Measurements from ENCODE around the gene RCN1.
"Not testable (repeated sequence)": the region's sequence is repeated elsewhere in the genome, so short reads cannot be mapped to it uniquely, and the experiment has no call there.

RCN1 gene

GRCh38 chr11:32113920-32114203 lies 23.0 kb downstream of the RCN1 start:
- FAIRE-seq, result no peak

GRCh38 chr11:32115446-32115845 lies 24.6 kb downstream of the RCN1 start:
- FAIRE-seq, result no peak

DNA sequence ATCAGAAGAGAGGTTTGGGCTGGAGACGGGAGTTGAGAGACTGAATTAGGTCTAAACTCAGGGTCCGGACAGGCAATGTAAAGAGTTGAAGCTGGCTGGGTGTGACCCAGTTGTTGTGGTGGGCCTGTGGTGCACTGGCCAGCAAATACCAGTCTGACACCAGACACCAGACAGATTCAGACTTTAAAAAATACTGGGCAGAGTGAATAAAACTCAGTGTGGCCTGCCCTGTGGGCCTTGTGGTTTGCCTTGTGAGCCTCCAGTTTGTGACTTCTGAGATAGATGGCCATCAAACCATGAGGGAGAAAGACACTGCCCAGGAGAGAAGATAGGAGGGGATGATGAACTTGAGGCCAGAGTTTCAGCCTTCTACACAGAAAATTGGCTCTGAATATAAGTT lies 25.8 kb downstream of the RCN1 start:
- no peak for FAIRE-seq

GRCh38 chr11:32118025-32118974 lies 27.4 kb downstream of the RCN1 start:
- no peak for FAIRE-seq

DNA sequence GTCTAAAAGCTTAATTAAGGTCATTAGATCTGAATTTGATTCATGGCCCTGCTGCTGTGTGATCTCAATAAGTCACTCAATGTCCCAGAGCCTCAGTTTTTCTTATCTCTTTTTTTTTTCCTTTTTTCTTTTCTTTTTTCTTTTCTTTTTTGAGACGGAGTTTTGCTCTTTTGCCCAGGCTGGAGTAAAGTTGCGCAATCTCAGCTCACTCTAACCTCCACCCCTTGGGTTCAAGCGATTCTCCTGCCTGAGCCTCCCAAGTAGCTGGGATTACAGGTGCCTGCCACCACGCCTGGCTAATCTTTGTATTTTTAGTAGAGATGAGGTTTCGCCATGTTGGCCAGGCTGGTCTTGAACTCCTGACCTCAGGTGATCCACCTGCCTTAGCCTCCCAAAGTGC lies 28.3 kb downstream of the RCN1 start:
- FAIRE-seq, result not testable (repeated sequence)

GRCh38 chr11:32121012-32121411 lies 30.1 kb downstream of the RCN1 start:
- FAIRE-seq, result no peak

GRCh38 chr11:32122200-32122599 lies 31.3 kb downstream of the RCN1 start:
- no peak for FAIRE-seq

DNA sequence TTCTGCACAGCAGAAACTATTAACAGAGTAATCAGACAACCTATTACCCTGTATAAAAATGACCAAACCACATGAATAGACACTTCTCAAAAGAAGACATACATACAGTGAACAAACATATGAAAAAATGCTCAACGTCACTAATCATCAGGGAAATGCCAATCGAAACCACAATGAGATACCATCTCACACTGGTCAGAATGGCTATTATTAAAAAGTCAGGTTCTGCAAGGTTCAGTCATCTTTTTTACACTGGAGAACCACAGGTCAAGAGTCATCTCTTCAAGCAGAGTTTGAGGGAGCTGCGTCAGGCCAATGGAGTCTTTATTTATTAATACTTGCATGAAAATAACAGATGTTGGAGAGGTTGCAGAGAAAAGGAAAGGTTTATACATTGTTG lies 40.4 kb downstream of the RCN1 start:
- FAIRE-seq, result no peak

DNA sequence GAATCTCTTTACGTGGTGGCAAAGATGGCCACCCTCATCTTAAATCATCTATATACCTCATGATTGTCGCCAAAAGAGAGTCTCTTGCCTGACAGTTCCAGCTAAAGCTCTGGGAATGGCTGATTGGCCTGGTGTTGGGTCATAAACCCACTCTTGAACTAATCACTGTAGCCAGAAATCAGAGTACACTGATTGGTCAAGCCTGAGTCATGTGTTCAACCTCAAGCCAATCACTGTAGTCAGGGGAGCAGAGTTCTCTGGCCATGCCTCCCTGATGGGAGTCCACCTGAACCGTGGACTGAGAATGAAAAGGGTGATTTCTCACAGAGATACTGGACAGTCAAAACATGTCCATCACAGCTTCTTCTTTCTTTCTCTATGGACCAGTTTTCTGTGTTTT lies 45.8 kb downstream of the RCN1 start:
- no peak for FAIRE-seq

DNA sequence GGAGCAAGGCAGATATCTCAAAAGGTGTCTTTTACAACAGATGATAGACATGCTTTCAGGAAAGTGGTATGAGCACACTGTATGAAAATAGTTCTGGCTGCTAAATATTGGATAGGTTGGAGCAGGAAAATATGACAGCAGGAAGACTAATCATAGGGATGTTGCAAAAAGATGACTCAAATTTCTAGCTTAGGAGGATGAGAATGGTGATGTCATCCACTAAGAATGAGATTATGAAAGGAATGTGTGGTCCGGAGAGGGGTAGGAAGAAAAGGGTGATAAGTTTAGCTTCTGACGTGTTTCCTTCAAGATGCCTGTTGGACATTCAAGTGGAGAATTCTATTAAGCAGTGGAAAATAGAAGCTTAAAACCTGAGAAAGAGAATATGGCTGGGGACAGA lies 46.4 kb downstream of the RCN1 start:
- FAIRE-seq, result no peak

DNA sequence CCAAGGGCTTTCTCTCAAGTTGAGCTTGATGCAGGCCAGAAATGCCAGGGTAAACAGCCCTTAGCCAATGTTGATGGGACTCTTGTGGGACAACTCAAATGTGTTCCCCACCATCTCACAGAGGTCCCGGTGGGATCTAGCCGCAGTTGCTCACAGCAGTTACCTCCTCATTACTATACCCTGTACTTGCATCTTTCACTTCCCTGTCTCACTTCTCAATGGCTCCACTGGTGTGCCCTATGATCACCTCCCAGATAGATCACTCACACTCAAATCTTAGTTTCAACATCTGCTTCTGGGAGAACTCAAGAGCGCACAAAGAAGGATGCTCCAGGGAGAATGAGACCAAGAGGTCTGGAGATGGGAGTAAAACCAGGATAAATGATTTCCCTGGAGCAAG lies 47.0 kb downstream of the RCN1 start:
- no peak for FAIRE-seq

DNA sequence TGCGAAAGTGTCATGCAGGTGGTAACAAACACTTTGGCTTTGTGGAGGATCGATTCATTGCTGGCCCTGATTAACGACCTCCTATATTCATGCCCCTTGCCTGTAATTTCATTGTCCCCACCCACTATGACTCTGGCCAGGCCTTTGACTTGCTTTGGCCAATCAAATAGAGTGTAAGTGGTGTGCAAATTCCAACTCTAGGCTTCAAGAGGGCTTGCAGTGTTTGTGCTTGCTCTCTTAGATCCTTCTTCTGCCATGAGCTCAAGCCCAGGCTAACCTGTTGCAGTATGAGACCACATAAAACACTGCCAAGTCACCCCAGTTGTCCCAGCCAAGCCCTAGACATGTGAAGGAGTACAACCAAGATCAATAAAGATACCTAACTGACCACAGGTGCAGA lies 48.0 kb downstream of the RCN1 start:
- no peak for FAIRE-seq

DNA sequence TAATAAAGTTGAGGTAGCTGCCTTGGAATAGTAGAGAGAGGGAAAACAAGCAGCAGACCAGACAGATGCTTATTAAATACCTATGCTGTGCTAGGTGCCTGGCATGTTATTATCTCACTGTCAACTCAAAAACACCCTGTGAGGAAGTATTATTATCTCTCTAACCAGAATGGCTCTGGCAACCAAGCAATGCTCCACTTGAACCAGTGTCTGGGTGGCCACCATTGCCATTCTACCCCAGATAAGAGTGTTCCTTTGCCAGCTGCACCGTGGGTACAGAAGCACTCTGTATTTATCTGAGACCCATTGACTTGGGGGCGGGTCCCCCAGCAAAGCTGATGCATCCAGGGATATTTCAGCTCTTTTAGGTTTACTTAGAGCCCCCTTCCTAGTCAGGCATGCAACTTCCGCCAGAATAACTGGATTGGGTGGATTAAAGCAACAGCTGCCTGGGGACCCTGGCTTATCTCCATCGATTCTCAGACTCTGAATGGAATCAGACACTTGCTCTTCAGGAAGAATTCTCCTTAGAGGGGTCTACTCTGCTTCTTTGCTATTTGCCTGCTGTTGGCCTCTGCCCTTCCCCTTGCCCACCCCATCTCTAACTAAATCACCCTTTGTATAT lies 49.1 kb downstream of the RCN1 start:
- FAIRE-seq, result no peak

GRCh38 chr11:32141745-32142546 lies 51.1 kb downstream of the RCN1 start:
- FAIRE-seq, result no peak

GRCh38 chr11:32143378-32143777 lies 52.5 kb downstream of the RCN1 start:
- FAIRE-seq, result no peak

DNA sequence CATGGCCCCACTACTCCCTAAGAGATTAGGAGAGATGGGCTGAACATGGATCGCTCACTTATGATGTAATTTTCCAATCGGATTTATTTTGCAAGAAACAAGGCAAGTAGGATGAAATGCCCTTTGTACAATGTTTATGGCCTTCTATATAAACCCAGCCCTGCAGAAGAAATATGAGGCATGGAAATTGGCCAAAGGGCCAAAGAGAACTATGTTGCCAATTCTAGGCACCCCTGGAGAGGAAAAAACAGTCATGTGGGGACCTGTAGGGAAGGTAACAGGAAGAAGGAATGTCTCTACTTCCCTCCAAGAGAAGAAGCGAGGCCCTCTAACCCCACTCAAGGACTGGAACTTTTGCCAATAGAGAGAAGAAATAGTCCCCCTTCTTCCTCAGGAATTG lies 54.4 kb downstream of the RCN1 start:
- no peak for FAIRE-seq

- no peak for FAIRE-seq
Observed at GRCh38 chr11:32148895-32149294, 58.0 kb downstream of the RCN1 start.

DNA sequence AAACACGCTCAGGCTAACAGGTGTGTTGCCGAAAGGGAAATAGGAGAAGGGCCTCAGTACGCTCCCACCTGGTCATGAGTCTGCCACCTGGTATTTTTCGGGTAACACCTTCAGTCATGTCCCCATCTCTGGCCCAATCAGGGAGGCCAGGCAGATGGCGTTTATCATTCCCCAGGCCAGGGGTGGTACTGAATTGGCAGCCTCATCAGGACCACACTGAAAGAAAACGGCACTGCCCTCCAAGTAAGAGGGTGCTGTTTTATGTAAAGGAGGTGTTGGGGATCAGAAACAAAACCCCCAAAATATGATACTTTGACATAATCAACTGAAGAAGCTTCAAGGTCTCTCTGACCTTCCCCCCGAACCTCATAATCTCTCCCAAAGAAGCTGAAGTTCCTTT lies 58.9 kb downstream of the RCN1 start:
- FAIRE-seq, result no peak

DNA sequence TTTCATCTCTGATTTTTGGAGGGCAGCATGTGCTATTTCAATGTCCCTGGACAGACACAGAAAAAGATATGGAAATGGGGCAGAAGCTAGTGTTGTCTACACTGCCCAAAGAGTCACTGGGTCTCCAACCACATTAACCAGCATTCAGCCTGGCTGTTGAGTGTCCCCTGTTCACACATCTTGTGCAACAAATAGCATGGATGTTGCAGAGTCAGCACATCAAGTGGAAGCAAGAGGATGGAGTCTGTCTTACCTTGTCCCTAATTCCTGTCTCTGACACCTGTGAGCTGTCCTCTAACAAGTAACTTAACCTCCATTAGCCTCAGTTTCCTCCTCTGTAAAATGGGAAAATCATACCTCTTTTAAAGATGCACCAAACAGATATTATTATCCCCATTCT lies 60.2 kb downstream of the RCN1 start:
- no peak for FAIRE-seq

DNA sequence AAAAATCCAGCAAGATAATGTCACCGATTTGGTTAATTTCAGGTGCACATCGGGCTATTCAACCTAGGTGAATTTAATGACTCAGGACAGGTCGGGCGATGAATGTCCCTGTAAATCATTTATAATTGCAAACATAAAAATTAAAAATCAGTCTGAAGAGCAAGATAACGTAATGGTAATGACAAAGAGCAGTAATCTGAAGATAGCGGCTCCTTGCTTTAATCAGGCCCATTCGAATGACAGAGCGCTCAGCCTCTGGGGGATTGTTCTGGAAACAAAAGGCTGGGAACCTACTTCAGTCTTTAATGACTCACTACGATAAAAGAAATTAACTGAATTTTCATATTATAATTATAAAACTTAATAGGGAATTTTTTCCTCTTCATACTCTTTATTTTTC lies 61.3 kb downstream of the RCN1 start:
- no peak for FAIRE-seq

DNA sequence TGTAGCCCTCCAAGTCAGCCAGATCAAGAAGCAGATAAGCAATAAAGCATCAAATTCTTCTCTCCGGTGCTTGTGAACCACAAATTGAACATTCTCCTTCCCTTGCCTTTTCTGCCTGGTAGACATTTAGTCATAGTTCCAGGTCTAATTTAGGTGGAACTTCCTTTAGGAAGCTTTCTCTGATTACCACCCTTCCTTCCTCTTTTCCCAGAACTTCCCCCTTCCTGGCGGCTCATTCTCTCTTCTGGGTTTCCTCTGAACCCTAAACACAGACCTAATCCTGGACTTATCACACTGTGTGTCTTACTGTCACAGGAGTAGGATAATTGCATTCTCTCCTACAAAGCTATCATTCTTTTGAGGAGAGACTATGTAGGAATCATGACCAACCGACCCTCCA lies 61.9 kb downstream of the RCN1 start:
- no peak for FAIRE-seq

DNA sequence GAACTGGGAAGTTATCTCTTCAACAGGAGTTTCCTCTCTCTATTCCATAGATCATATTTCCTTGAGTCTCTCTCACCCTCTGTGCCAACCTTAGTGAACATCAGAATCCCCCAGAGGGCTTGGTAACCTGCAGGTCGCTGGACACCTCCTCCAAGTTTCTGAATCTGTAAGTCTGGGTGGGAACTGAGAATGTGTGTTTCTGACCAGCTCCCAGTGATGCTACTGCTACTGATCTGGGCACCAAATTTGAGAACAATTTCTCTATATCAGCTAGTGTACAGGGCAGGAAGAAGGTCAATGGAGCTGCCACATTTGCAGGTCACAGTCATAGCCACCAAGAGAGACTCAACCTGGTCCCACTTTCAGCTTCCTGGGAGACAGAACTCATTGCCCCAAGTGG lies 62.9 kb downstream of the RCN1 start:
- no peak for FAIRE-seq

GRCh38 chr11:32154275-32154674 lies 63.4 kb downstream of the RCN1 start:
- no peak for FAIRE-seq

Data from endometrium (tissue), 2 donors.